Measurements from ENCODE around the gene OPCML. TPM values are rescaled to one million over a fixed set of nuclear protein-coding genes. Genes with fewer than 3 reads are reported as not detected.

OPCML gene
- total RNA-seq, 1 experiment from 2014 or later, result 0.94 TPM

DNA sequence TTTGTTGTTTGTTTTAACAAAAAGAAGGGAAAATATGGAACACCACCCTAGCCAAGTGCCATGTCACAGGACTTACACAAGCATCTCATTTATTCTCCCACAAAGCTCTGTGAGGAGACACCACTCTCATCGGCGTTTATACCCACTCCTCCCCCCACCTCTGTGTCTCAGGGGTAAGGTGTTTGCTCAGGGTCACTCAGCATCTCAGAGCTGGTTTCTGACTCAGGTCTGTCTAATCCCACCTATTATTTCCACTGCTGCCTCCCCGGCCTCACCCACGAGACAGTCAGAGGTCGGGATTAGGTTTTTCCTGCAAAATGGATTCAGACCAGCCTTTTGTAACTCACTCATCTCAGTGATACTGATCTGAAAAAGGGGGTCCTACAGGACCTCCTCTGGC is 786.0 kb downstream of the OPCML start:
- Histone ChIP-seq H4K5ac (ENCODE audit: insufficient read length, low read depth, low read length) (no peak overlapping the region), H3K9me3 (ENCODE audit: control insufficient read depth, low read depth, low read length) (no peaks in the 10 kb centered on the region), H2AFZ (ENCODE audit: low read length) (no peak overlapping the region), H2BK12ac (ENCODE audit: insufficient read length, low read depth, low read length) (no peak overlapping the region), H3K23me2 (ENCODE audit: insufficient read length, low read depth, low read length, poor library complexity, severe bottlenecking) (no peaks in the 10 kb centered on the region), H3K4me1 (ENCODE audit: insufficient read depth, low read length) (no peaks in the 10 kb centered on the region), H4K8ac (replicated peaks; ENCODE audit: insufficient read length, low read depth, low read length) (no peak overlapping the region), H3K14ac (ENCODE audit: insufficient read depth, low read length) (no peak overlapping the region), H3K4me2 (ENCODE audit: insufficient read depth, insufficient read length, low read length) (no peak overlapping the region), H3K23ac (ENCODE audit: insufficient read length, low read depth, low read length) (no peak overlapping the region), H2BK20ac (ENCODE audit: low read depth, low read length, poor library complexity, severe bottlenecking) (no peak overlapping the region), H3K27me3 (ENCODE audit: insufficient read depth, low read length) (no peaks in the 10 kb centered on the region), H4K20me1 (ENCODE audit: control insufficient read depth, insufficient read depth, insufficient read length) (no peaks in the 10 kb centered on the region), H2BK120ac (ENCODE audit: low read depth, low read length, poor library complexity, severe bottlenecking) (no peak overlapping the region), H3K79me2 (ENCODE audit: insufficient read depth, low read length) (no peaks in the 10 kb centered on the region), H2AK5ac (ENCODE audit: insufficient read length, low read length) (no peak overlapping the region), H4K91ac (ENCODE audit: insufficient read length, low read depth, low read length) (no peak overlapping the region), H3K56ac (ENCODE audit: insufficient read length, low read depth, low read length) (no peak overlapping the region), H2BK15ac (ENCODE audit: low read depth, low read length) (no peak overlapping the region), H3K18ac (ENCODE audit: insufficient read length, low read depth, low read length) (no peak overlapping the region), H3T11ph (ENCODE audit: low read length) (no peak overlapping the region), H3K9ac (ENCODE audit: extremely low read depth, insufficient read length, low read length) (no peak overlapping the region), H3K4ac (ENCODE audit: low read depth, low read length) (no peak overlapping the region), H3K79me1 (ENCODE audit: insufficient read depth, low read depth, low read length, poor library complexity, severe bottlenecking) (no peaks in the 10 kb centered on the region), H3K27ac (ENCODE audit: insufficient read length, low read depth, low read length) (no peak overlapping the region), H2BK5ac (ENCODE audit: insufficient read length, low read length) (no peak overlapping the region)
- Mint-ChIP-seq H3K4me1 (peaks cover 0 to 3% of the 10 kb centered on the region in 2 experiments; a peak in 2 of 4 replicates), H3K27ac (no peak overlapping the region), H3K9me3 (no peaks in the 10 kb centered on the region; a peak in 1 of 5 replicates), H3K27me3 (ENCODE audit: low read depth) (peaks cover 4% of the 10 kb centered on the region), H3K36me3 (ENCODE audit: insufficient read depth in 1 of 3, low read depth in 3 of 3) (no peaks in the 10 kb centered on the region), H3K4me3 (no peak overlapping the region)
- DNase-seq, result no peak
- TF ChIP-seq, protein P1, sequence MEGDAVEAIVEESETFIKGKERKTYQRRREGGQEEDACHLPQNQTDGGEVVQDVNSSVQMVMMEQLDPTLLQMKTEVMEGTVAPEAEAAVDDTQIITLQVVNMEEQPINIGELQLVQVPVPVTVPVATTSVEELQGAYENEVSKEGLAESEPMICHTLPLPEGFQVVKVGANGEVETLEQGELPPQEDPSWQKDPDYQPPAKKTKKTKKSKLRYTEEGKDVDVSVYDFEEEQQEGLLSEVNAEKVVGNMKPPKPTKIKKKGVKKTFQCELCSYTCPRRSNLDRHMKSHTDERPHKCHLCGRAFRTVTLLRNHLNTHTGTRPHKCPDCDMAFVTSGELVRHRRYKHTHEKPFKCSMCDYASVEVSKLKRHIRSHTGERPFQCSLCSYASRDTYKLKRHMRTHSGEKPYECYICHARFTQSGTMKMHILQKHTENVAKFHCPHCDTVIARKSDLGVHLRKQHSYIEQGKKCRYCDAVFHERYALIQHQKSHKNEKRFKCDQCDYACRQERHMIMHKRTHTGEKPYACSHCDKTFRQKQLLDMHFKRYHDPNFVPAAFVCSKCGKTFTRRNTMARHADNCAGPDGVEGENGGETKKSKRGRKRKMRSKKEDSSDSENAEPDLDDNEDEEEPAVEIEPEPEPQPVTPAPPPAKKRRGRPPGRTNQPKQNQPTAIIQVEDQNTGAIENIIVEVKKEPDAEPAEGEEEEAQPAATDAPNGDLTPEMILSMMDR (conservative IDR thresholded peaks at IDR 0.05), result no peak
- no CpG with 5 or more reads among the region's 5 CpGs for WGBS (ENCODE audit: extremely low coverage, insufficient read length, low lambda C conversion rate)

All from H9 (cell line).